Mucosa of stomach (tissue), 1 donor: Measurements from ENCODE around the gene TRAPPC2L.

Experiments
- H3K27me3 ChIP-seq: one replicate; pipeline ENCODE4 v1.7.0; 2013; ENCODE audit warnings: mild to moderate bottlenecking, low read length; ENCODE audit not compliant: control insufficient read depth, insufficient read depth
- H3K36me3 ChIP-seq: one replicate; pipeline ENCODE4 v1.7.0; 2013; ENCODE audit warnings: low read length; ENCODE audit not compliant: control insufficient read depth, insufficient read depth
- H3K4me1 ChIP-seq: one replicate; pipeline ENCODE4 v1.7.0; 2013; ENCODE audit warnings: mild to moderate bottlenecking, low read length; ENCODE audit not compliant: control insufficient read depth, insufficient read depth
- H3K4me3 ChIP-seq: one replicate; pipeline ENCODE4 v1.7.0; 2013; ENCODE audit warnings: low read length
- H3K9ac ChIP-seq: one replicate; pipeline ENCODE4 v1.7.0; 2013; ENCODE audit warnings: mild to moderate bottlenecking, low read length, moderate library complexity
- H3K9me3 ChIP-seq: one replicate; pipeline ENCODE4 v1.7.0; 2013; ENCODE audit warnings: mild to moderate bottlenecking, low read length, moderate library complexity; ENCODE audit not compliant: control insufficient read depth
- donor health status: Pancreatic carcinoma.

The TRAPPC2L gene

DNA sequence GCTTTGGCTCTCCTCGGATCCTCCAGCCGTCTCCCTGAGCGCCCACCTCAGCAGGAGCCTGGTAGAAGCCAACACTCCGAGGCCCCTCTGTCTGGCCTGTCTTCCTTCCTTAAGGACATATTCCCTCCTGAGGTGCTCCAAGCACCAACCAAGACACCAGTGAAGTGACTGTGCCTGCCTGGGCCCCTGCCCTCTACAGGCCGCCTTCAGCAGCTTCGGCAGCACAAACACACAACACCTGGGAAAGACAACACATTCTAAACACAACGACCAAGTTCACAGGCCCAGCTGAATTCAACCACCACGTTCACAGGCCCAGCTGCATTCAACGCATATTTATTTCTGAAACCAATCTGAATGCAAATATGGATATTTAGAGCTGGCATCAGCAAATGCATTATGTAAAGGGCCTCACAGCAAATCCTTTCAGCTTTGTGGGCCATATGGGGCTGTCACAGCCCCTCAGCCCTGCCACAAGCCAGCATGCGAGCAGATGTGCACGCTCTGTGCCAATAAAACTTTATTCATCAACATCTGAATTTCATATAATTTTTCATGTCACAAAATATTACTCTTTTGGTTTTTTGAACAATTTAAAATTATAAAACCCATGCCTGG lies 12.4 kb upstream of the TRAPPC2L start:
- Histone ChIP-seq H3K4me1 (no peaks in the 10 kb centered on the region), H3K9ac (no peak overlapping the region), H3K36me3 (no peaks in the 10 kb centered on the region), H3K27me3 (no peaks in the 10 kb centered on the region), H3K9me3 (no peaks in the 10 kb centered on the region), H3K4me3 (no peak overlapping the region)

DNA sequence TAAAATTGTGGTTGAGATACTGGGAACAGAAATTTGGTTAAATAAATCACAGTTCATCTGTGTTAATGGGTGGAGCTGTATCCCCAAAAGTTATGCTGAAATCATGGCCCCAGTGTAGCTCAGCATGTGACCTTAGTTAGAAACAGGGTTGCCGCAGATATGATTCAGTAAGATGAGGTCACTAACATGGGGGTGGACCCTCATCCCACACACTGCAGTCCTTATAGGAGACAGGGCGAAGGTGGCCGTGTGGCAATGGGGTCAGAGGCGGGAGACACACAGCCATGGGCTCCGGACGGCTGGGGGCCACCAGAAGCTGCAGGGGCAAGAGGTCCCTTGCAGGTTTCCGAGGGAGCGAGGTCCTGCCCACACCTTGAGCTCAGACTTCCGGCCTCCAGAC lies 10.8 kb upstream of the TRAPPC2L start:
- no peak overlapping the region for H3K4me3 ChIP-seq
- H3K9ac ChIP-seq, result no peak overlapping the region
- H3K27me3 ChIP-seq, result no peaks in the 10 kb centered on the region
- no peaks in the 10 kb centered on the region for H3K36me3 ChIP-seq
- H3K9me3 ChIP-seq, result no peaks in the 10 kb centered on the region
- H3K4me1 ChIP-seq, result no peaks in the 10 kb centered on the region

DNA sequence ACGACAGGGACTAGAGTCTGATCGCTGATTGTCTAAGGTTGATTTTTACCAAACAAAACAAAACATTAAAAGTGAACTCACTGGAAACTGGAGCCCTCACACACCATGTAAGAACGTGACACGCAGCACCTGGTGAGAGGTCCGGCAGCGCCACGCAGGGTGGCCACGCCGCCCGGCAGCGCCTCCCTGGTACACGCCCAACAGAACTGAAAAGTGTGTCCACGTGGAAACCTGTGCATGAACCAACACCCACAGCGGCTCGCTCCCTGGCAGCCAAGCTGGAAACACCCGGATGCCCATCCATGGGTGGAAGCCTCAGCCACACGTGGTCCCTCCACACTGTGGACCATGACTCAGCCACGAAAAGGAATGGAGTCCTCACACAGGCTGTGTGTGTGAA lies 9.3 kb upstream of the TRAPPC2L start:
- Histone ChIP-seq H3K4me3 (no peak overlapping the region), H3K36me3 (no peaks in the 10 kb centered on the region), H3K9me3 (no peaks in the 10 kb centered on the region), H3K9ac (no peak overlapping the region), H3K27me3 (no peaks in the 10 kb centered on the region), H3K4me1 (no peaks in the 10 kb centered on the region)

DNA sequence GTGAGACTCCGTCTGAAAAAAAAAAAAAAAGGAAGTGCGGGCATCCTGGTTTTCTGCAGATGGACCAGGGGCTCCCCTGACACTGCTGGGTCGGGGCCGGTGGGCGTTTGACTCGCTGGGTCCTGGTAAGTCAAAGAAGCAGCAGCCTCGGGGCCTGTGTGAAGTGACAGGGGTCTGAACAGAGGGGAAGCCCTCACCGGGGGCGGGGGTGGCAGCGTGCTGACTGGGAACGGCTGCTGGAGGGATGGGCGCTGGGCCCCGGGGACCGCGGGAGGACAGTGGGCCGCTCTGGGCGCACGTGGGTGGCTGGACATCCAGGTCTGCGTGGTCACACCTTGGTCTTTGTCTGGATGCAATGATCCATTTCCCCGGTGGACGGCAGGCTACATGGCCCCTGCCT lies 8.4 kb upstream of the TRAPPC2L start:
- no peak overlapping the region for H3K9ac ChIP-seq
- H3K36me3 ChIP-seq, result no peaks in the 10 kb centered on the region
- no peak overlapping the region for H3K4me3 ChIP-seq
- no peaks in the 10 kb centered on the region for H3K27me3 ChIP-seq
- H3K4me1 ChIP-seq, result no peaks in the 10 kb centered on the region
- H3K9me3 ChIP-seq, result no peaks in the 10 kb centered on the region

DNA sequence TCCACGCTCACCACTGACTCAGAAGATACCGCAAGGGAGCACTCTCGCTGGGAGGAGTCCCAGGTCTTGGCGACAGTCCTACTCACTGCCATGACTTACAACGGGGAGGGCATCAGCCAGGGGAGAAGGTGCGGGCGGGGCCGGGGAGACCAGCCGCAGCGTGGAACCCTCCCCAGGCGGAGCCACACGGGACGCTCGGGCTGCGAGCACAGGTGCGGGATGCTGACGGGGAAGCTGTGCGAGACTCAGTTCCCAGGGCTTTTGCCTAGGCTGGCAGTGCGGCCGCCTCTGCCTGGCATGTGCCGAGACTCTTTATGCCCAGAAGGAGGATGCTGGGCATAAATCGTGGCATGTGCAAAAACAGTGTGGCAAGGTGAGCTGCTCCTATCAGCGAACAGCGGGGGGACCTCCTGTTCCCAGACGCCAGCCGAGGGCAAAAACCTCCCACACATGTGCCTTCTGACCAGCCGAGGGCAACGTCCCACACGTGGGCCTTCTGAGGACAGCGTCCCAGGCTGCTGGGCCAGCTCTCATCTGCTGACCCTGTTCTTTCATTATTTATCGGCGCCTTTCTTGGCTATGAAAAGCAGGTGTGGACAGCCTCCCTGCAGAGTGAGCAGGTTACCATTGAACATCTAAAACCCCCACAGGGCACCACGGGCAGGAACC lies 6.3 kb upstream of the TRAPPC2L start:
- H3K4me1 ChIP-seq, result peaks cover 6% of the 10 kb centered on the region
- H3K4me3 ChIP-seq, result no peak overlapping the region
- no peaks in the 10 kb centered on the region for H3K36me3 ChIP-seq
- H3K9me3 ChIP-seq, result no peaks in the 10 kb centered on the region
- H3K9ac ChIP-seq, result no peak overlapping the region
- no peaks in the 10 kb centered on the region for H3K27me3 ChIP-seq

DNA sequence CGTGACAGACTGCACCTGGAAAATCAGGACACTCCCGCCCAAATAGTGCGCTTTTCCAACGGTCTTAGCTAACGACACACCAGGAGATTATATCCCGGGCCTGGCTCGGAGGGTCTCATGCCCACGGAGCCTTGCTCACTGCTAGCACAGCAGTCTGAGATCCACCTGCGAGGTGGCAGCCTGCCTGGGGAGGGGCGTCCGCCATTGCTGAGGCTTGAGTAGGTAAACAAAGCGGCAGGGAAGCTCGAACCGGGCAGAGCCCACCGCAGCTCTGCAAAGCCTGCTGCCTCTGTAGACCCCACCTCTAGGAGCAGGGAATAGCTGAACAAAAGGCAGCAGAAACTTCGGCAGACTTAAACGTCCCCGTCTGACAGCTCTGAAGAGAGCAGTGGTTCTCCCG lies 5.3 kb upstream of the TRAPPC2L start:
- Histone ChIP-seq H3K4me1 (peaks cover 11% of the 10 kb centered on the region), H3K9me3 (no peaks in the 10 kb centered on the region), H3K27me3 (no peaks in the 10 kb centered on the region), H3K4me3 (no peak overlapping the region), H3K36me3 (no peaks in the 10 kb centered on the region), H3K9ac (no peak overlapping the region)

DNA sequence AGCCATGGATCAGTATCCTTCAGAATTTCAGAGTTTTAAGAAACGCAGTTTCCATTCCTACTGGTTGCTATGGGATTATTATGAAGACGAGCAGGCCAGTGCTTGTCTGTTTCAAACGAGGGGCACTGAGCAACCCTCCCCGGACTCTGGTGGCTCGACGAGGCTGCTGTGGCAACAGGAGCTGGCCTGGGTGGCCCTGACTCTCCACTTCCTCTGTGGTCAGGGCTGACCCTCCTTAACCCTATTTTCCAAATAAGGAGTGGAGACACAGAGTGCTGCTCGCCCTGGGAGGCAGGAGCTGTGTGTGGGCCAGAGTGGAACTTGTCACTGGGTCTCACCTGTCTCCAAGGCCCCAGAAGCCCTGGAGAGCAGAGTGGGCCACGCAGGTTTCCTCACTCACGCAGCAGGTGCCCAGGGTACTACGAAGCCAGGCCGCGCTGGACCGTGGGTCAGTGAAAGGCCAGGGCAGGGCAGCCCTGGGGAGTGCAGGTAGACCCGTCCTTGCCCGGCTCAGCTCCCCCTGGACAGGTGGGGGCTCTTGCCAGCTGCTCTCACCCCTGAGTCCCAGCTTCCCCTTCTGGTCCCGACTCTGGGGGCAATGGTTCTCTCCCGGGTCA lies 3.5 kb upstream of the TRAPPC2L start:
- H3K4me1 ChIP-seq, result peaks cover 18% of the 10 kb centered on the region
- no peaks in the 10 kb centered on the region for H3K36me3 ChIP-seq
- H3K4me3 ChIP-seq, result no peak overlapping the region
- no peaks in the 10 kb centered on the region for H3K27me3 ChIP-seq
- H3K9me3 ChIP-seq, result no peaks in the 10 kb centered on the region
- H3K9ac ChIP-seq, result no peak overlapping the region

DNA sequence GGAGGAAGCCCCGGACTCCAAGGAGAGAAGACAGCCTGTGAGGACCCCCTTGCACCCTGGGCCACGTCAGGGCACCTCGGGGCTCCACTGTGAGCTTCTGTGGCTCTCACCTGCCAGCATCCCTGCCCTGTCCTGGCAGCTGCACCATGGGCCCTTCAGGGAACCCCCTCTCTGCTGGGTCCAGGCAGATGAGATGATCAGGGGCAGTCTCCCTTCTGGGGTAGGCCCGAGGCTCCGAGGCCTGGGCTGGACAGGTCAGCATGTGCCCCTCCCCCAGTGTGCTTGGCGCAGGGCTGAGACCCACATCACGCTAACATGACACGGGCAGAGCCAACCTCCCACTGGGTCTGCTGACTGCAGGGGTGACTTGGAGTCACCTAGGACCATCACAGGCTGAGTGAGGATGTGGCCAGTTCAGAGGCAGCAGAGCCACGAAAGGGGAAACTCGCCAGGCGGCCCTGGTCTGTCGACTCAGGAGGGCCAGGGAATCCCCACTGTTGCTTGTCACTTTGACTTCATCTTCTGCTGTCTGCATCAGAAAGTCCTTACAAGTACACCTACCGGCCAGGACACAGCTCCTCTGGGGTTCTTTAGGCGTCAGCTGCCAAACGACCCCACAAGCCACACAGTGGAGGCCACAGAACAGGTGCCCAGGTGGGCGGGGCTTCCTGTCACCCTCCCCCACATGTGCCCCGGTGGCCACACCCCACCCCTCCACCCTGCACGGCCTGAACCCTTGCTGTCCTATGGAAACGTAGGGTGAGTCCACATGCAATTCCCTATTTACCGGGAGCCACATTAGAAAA lies 2.4 kb upstream of the TRAPPC2L start:
- H3K4me3 ChIP-seq, result no peak overlapping the region
- H3K27me3 ChIP-seq, result no peaks in the 10 kb centered on the region
- H3K4me1 ChIP-seq, result peaks cover 18% of the 10 kb centered on the region
- H3K36me3 ChIP-seq, result no peaks in the 10 kb centered on the region
- no peak overlapping the region for H3K9ac ChIP-seq
- H3K9me3 ChIP-seq, result no peaks in the 10 kb centered on the region

DNA sequence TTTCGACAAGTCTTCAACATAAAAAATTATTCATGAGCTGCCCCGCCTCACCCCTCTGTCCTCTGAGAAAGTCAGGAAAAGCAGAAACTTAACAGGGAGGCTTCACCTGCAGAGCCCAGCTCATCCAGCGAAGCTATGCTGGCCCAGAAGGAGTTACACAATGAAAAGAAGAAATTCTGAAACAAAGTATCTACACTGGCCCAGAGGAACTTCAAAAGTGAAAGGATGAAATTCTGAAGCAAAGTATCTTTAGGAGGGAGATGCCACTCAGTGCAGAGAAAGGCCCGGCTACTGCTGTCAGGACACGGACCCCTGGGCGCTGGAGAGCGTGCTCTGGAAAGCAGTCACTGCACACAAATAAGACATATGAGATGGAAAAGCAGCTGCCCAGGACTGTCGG lies 1.8 kb upstream of the TRAPPC2L start:
- Histone ChIP-seq H3K27me3 (no peaks in the 10 kb centered on the region), H3K9ac (no peak overlapping the region), H3K4me3 (no peak overlapping the region), H3K9me3 (no peaks in the 10 kb centered on the region), H3K4me1 (peaks cover 18% of the 10 kb centered on the region), H3K36me3 (no peaks in the 10 kb centered on the region)

DNA sequence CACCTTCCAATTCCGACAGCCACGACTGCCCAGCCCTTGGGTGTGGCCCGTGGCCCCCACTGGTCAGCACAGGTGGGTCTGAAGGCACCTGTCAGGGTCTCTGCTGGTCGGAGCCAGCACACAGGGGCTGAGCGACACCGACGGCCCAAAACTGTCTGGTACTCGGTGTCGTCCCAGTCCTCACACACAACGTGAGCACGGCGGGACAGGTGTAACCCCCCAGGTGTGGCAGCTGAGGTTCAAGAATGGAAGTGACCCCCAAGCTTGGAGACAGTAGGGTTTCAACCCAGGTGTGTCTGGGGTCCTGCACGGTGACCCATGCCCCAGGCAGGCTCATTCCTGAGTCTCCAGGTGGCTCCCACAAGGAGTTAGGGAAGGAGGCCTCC lies 1.2 kb upstream of the TRAPPC2L start:
- Histone ChIP-seq H3K27me3 (no peaks in the 10 kb centered on the region), H3K36me3 (no peaks in the 10 kb centered on the region), H3K9ac (peak overlapping the region; percentile 53), H3K9me3 (no peaks in the 10 kb centered on the region), H3K4me1 (peaks cover 18% of the 10 kb centered on the region), H3K4me3 (no peak overlapping the region)

DNA sequence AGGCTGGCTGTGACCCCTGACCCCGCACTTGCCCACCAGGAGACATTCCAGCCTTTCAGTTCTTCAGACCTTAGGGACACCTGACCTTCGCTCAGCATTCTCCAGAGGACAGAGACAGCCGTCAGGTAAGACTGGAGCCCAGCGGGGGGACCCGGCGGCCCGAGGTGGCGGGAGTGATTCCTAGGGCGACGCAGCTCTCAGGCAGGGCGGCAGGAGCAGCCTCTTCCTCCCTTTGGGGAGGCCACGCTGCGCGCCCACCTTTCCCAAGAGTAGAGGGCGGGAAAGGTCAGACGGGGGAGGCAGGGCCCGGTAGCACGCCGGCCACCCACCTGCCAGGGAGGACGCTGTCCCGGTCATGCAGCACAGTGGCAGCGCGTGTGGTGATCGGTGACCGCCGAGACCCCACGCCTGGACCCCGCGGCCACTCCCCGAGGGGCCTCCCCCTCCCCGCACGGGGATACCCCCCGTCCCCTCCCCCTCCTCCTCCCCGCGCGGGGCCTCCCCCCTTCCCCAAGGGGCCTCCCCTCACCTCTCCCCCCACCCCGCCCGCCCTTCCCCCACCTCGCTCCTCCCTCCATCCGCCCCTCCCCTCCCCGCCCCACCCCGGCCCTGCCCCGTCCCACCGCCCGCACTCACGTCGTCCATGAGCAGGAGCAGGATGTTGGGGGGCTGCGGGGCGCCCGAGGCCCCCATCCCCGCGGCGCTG lies 652 bp upstream of the TRAPPC2L start:
- Histone ChIP-seq H3K4me1 (peaks cover 18% of the 10 kb centered on the region), H3K9ac (peak overlapping the region; percentile 53), H3K9me3 (no peaks in the 10 kb centered on the region), H3K36me3 (no peaks in the 10 kb centered on the region), H3K4me3 (peak overlapping the region; percentile 53), H3K27me3 (no peaks in the 10 kb centered on the region)
